ENCODE measurements around the gene SMAD5. TPM values are rescaled to one million over a fixed set of nuclear protein-coding genes. Genes with fewer than 3 reads are reported as not detected.

SMAD5 gene
- total RNA-seq, 1 donor from 2014 or later, result 71.3 TPM

GRCh38 chr5:136106351-136107031 lies 26.2 kb upstream of the SMAD5 start:
- no peak overlapping the region for H3K27ac Mint-ChIP-seq (ENCODE audit: unreplicated experiment)
- H3K9ac ChIP-seq (ENCODE audit: low read length), result no peak overlapping the region
- H3K27ac ChIP-seq (ENCODE audit: low read depth, low read length), result no peak overlapping the region
- peaks cover 6% of the 10 kb centered on the region for H3K27me3 Mint-ChIP-seq (ENCODE audit: low read depth, unreplicated experiment)
- no peaks in the 10 kb centered on the region for H3K4me1 ChIP-seq (ENCODE audit: insufficient read depth, low read length)
- no peaks in the 10 kb centered on the region for H3K36me3 ChIP-seq (ENCODE audit: insufficient read depth, low read length)
- H3K27me3 ChIP-seq (ENCODE audit: insufficient read depth, low read length), result no peaks in the 10 kb centered on the region
- H3K4me3 ChIP-seq (ENCODE audit: insufficient read depth, low read depth, low read length), result no peak overlapping the region
- no peaks in the 10 kb centered on the region for H3K9me3 Mint-ChIP-seq (ENCODE audit: unreplicated experiment)
- no peaks in the 10 kb centered on the region for H3K9me3 ChIP-seq (ENCODE audit: insufficient read depth, low read depth, low read length)
- H3K4me2 ChIP-seq (ENCODE audit: low read length), result no peak overlapping the region
- H3K79me2 ChIP-seq (ENCODE audit: insufficient read depth, low read length), result no peaks in the 10 kb centered on the region
- no peak for TF ChIP-seq EZH2 (IDR thresholded peaks at IDR 0.05; ENCODE audit: insufficient read depth, low read length)
- TF ChIP-seq CTCF (IDR thresholded peaks at IDR 0.05; ENCODE audit: insufficient read depth, low read depth, low read length), result no peak
- H3K36me3 Mint-ChIP-seq (ENCODE audit: low read depth, unreplicated experiment), result no peaks in the 10 kb centered on the region
- DNase-seq (ENCODE audit: low read depth), result no peak
- peaks cover 6% of the 10 kb centered on the region for H3K4me1 Mint-ChIP-seq (ENCODE audit: low read depth, unreplicated experiment)
- H4K20me1 ChIP-seq (ENCODE audit: insufficient read depth, low read length), result no peaks in the 10 kb centered on the region
- no peak for FAIRE-seq
- no peak overlapping the region for H2AFZ ChIP-seq (ENCODE audit: low read depth, low read length)
- no peak overlapping the region for H3K4me3 Mint-ChIP-seq (ENCODE audit: unreplicated experiment)

- H3K4me1 Mint-ChIP-seq (ENCODE audit: low read depth, unreplicated experiment), result peaks cover 6% of the 10 kb centered on the region
- H3K9me3 Mint-ChIP-seq (ENCODE audit: unreplicated experiment), result no peaks in the 10 kb centered on the region
- no peaks in the 10 kb centered on the region for H3K9me3 ChIP-seq (ENCODE audit: insufficient read depth, low read depth, low read length)
- FAIRE-seq (no peak), DNase-seq (ENCODE audit: low read depth) (no peak)
- TF ChIP-seq EZH2 (IDR thresholded peaks at IDR 0.05; ENCODE audit: insufficient read depth, low read length), result no peak
- no peak for TF ChIP-seq CTCF (IDR thresholded peaks at IDR 0.05; ENCODE audit: insufficient read depth, low read depth, low read length)
- no peaks in the 10 kb centered on the region for H3K4me1 ChIP-seq (ENCODE audit: insufficient read depth, low read length)
- no peak overlapping the region for H3K27ac ChIP-seq (ENCODE audit: low read depth, low read length)
- H3K27me3 ChIP-seq (ENCODE audit: insufficient read depth, low read length), result peaks cover 2% of the 10 kb centered on the region
- no peak overlapping the region for H3K9ac ChIP-seq (ENCODE audit: low read length)
- no peaks in the 10 kb centered on the region for H3K36me3 ChIP-seq (ENCODE audit: insufficient read depth, low read length)
- no peak overlapping the region for H3K4me3 ChIP-seq (ENCODE audit: insufficient read depth, low read depth, low read length)
- H3K36me3 Mint-ChIP-seq (ENCODE audit: low read depth, unreplicated experiment), result no peaks in the 10 kb centered on the region
- no peaks in the 10 kb centered on the region for H3K79me2 ChIP-seq (ENCODE audit: insufficient read depth, low read length)
- no peaks in the 10 kb centered on the region for H4K20me1 ChIP-seq (ENCODE audit: insufficient read depth, low read length)
- H2AFZ ChIP-seq (ENCODE audit: low read depth, low read length), result no peak overlapping the region
- H3K27me3 Mint-ChIP-seq (ENCODE audit: low read depth, unreplicated experiment), result peaks cover 8% of the 10 kb centered on the region
- no peak overlapping the region for H3K4me3 Mint-ChIP-seq (ENCODE audit: unreplicated experiment)
- H3K4me2 ChIP-seq (ENCODE audit: low read length), result no peak overlapping the region
- no peak overlapping the region for H3K27ac Mint-ChIP-seq (ENCODE audit: unreplicated experiment)
Observed at GRCh38 chr5:136108180-136108611, 24.4 kb upstream of the SMAD5 start.

- H3K9me3 Mint-ChIP-seq (ENCODE audit: unreplicated experiment), result no peaks in the 10 kb centered on the region
- H3K27ac ChIP-seq (ENCODE audit: low read depth, low read length), result no peak overlapping the region
- no peak for DNase-seq (ENCODE audit: low read depth)
- H2AFZ ChIP-seq (ENCODE audit: low read depth, low read length), result no peak overlapping the region
- H3K9ac ChIP-seq (ENCODE audit: low read length), result no peak overlapping the region
- no peak overlapping the region for H3K4me2 ChIP-seq (ENCODE audit: low read length)
- no peak for FAIRE-seq
- H3K79me2 ChIP-seq (ENCODE audit: insufficient read depth, low read length), result no peaks in the 10 kb centered on the region
- no peaks in the 10 kb centered on the region for H4K20me1 ChIP-seq (ENCODE audit: insufficient read depth, low read length)
- TF ChIP-seq CTCF (IDR thresholded peaks at IDR 0.05; ENCODE audit: insufficient read depth, low read depth, low read length), result no peak
- no peak for TF ChIP-seq EZH2 (IDR thresholded peaks at IDR 0.05; ENCODE audit: insufficient read depth, low read length)
- H3K36me3 ChIP-seq (ENCODE audit: insufficient read depth, low read length), result no peaks in the 10 kb centered on the region
- no peak overlapping the region for H3K4me3 ChIP-seq (ENCODE audit: insufficient read depth, low read depth, low read length)
- H3K36me3 Mint-ChIP-seq (ENCODE audit: low read depth, unreplicated experiment), result no peaks in the 10 kb centered on the region
- no peaks in the 10 kb centered on the region for H3K9me3 ChIP-seq (ENCODE audit: insufficient read depth, low read depth, low read length)
- no peak overlapping the region for H3K4me3 Mint-ChIP-seq (ENCODE audit: unreplicated experiment)
- peaks cover 6% of the 10 kb centered on the region for H3K4me1 Mint-ChIP-seq (ENCODE audit: low read depth, unreplicated experiment)
- H3K27me3 Mint-ChIP-seq (ENCODE audit: low read depth, unreplicated experiment), result peaks cover 10% of the 10 kb centered on the region
- peaks cover 2% of the 10 kb centered on the region for H3K27me3 ChIP-seq (ENCODE audit: insufficient read depth, low read length)
- H3K27ac Mint-ChIP-seq (ENCODE audit: unreplicated experiment), result no peak overlapping the region
- H3K4me1 ChIP-seq (ENCODE audit: insufficient read depth, low read length), result no peaks in the 10 kb centered on the region
Observed at GRCh38 chr5:136108766-136109165, 23.9 kb upstream of the SMAD5 start.

Measured in astrocyte (in vitro differentiated cells and primary cell).